HG02642 (cell line): ENCODE results near the gene KRTAP19-1.

Experiments used
- ATAC-seq: cut with Tn5 transposase; IDR thresholded peaks from one replicate; pipeline ENCODE4 v1.9.1; 2021; ENCODE audit warnings: mild to moderate bottlenecking; ENCODE audit not compliant: unreplicated experiment, poor library complexity

Gene KRTAP19-1

DNA sequence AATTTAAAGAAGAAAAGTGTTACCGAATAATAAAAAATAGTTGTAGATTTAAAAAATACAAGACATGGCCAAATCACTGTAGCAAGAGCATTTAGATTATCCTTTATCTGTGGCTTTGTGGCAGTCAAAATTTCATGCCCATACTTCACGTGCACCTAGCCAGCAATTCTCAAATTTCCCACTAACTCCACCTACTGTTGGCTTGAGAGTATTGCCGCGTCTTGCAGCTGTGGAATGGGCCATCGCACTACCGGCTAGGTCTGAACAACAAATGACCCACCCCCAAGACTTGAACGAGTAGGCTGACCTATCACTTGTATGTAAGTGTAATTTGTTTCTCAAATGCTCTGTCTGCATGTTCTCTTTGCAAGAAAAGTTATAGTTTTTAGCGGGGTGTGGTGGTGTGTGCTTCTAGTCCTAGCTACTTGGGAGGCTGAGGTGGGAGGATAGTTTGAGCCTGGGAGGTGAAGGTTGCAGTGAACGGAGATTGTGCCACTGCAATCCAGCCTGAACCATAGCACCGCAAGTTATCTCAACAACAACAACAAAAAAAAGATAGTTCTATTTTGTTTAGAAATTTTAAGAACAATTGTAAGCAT lies 46.0 kb downstream of the KRTAP19-1 start:
- ATAC-seq: peak; percentile 69

- ATAC-seq: no peak
Measured at GRCh38 chr21:30430170-30430655, 50.0 kb downstream of the KRTAP19-1 start, which contains the start of gene KRTAP13-4. KRTAP13-4 (plus strand) TSS chr21:30430220; CDS start chr21:30430276, 56 bp downstream.
